DND-41 (cell line): ENCODE measurements around the gene RNF168.

Source experiments
- CTCF ChIP-seq: IDR thresholded peaks from 2 replicates; pipeline ENCODE4 v1.5.1; 2012; ENCODE audit warnings: borderline replicate concordance, low read length, moderate library complexity, mild to moderate bottlenecking; ENCODE audit not compliant: poor library complexity, severe bottlenecking; ENCODE audit errors: extremely low read depth
- EZH2 ChIP-seq: IDR thresholded peaks from 3 replicates; pipeline ENCODE4 v1.6.1; 2012; ENCODE audit warnings: borderline replicate concordance, low read depth, mild to moderate bottlenecking, moderate library complexity, low read length, inconsistent platforms; ENCODE audit not compliant: severe bottlenecking

GRCh38 chr3:196541684-196542445, 38.3 kb upstream of the RNF168 start:
- TF ChIP-seq CTCF (no peak), EZH2 (no peak)
